HG02884 (cell line): ENCODE data around the gene LIPA.
"Not testable (repeated sequence)": the region's sequence is repeated elsewhere in the genome, so short reads cannot be mapped to it uniquely, and the experiment has no call there.

Experiments used
- ATAC-seq: cut with Tn5 transposase; IDR thresholded peaks from one replicate; pipeline ENCODE4 v1.9.1; 2021; ENCODE audit warnings: mild to moderate bottlenecking, moderate library complexity; ENCODE audit not compliant: unreplicated experiment

Gene LIPA

DNA sequence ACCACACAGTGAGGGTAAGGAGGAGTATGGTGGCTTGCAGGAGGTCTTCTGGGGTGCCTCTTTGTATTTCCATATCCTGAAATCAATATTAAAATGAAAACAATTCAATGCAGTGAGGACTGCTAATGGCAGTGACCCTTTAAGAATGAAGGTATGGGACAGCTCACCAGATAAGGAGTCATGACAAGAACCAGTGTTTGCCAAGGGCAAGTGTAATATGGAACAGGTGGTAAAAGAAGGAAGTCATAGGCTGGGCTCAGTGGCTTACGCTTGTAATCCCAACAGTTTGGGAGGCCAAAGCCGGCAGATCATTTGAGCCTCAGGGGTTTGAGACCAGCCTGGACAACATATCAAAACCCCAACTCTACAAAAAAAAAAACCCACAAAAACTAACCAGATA, 20.0 kb upstream of the LIPA start:
- no peak for ATAC-seq

DNA sequence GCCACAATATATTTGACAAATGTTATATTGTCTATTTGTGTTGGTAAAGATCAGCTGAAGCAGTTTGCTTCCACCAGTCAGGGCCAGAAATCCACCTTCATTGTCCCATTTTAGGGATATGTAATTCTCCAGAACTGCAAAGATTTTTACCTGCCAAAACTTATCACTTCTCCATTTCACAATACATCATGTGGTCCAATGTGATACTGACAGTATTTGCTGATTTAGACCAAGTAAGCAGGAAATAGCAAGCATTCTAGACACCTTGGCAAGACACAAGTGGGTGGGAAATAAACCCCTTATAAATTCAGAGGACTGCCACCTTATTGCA, 18.5 kb upstream of the LIPA start:
- no peak for ATAC-seq

DNA sequence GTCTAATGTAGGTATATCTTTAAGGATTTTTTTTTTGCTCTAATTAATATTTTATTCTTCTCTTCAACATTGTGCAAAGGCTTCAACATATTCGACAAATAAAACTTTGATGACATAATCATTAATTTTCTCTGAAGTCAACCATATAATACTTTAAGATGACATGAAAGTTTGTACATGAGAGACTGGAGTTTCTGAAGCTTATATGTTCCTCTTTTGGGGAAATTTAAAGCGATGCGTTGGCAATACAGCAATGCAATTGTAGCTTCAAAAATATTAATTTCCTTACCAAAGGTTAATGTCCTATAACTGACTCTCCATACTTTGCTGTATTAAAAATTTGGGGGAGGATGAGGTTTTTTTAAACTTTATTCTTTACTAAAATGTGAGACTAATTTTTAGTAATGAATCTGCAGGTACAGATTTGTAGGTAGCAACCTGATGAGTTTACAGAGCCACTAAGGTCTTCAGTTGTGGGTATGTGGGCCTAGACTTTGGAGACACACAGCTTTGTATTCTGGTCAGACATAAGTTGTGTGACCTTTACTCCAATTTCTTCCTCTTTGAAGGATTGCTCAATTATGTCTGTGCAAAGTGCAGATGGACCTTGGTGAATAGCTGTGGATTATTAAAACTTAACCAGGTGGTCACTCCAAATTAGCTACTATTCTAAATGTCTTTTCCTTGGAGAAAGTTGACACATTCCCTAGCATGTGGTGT, 18.0 kb upstream of the LIPA start:
- no peak for ATAC-seq

DNA sequence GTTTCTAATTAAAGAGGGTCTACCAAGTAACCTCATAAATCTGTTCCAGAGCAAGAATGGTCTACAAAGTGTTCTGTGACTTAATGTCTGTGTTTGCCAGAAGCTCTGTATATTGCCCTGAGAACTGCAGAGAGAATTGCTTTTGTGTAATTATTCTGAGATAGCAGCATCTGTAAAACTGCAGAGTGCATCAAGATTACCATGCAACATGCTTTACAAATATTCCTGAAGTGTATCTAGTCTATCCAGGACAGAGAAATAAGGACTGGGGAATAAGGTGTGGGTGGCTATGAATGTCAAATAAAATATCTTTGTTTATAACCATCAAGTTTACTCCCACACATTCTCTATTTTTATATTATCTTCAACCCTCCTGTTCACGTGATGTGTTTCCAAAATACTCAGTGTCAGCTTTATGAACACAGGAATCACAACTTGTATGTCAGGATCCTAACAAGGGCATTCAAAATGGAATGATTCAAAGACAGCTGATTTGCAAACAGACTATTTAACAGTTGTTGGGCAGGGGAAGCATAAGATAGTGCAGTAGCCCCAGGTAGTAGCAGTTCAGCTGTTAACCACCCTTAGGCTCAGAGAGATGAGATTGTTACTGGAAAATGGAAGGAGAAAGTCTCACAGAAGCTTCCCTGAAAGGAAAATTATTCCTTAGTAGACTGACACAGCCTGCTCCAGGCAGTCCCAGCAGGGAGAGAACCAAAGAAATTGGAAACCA, 15.3 kb upstream of the LIPA start:
- no peak for ATAC-seq

DNA sequence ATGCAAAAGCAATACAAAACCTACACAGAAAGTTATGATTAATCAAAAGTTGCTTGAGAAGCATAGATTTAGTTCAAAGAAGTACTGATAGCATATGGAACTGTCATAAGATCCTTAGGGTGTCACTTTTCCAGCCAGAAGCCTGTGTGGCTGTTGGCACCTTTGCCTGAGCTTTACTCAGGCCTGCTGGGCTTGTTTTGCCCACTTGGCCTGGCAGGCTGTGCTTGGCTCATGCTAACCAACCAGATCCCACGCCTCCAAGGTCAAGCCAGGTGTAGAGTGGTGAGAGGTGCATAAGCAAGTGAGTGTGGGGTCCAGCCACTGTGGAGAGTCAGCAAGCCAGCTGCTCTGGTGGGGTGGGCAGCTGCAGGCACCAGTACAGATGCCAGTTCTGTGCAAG, 12.0 kb upstream of the LIPA start:
- no peak for ATAC-seq

DNA sequence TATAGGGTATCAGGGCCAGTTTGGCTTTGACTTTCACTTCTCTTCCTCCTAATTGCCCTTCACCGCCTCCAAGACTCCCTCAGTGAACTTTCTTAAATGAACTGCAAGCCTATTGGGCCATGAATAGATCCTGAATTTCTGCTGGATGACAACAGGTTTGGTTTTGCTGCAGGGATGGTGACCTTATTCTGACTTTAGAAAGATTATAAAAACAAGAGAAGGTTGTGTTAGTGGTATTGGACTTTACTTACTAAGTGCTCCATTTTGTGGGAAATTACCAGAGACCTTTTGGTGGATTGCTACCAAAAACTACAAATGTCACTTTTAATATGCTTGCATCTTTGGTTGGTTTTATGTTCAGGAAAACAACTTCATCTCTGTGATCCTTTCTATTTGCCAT, 11.5 kb upstream of the LIPA start:
- ATAC-seq: no peak

DNA sequence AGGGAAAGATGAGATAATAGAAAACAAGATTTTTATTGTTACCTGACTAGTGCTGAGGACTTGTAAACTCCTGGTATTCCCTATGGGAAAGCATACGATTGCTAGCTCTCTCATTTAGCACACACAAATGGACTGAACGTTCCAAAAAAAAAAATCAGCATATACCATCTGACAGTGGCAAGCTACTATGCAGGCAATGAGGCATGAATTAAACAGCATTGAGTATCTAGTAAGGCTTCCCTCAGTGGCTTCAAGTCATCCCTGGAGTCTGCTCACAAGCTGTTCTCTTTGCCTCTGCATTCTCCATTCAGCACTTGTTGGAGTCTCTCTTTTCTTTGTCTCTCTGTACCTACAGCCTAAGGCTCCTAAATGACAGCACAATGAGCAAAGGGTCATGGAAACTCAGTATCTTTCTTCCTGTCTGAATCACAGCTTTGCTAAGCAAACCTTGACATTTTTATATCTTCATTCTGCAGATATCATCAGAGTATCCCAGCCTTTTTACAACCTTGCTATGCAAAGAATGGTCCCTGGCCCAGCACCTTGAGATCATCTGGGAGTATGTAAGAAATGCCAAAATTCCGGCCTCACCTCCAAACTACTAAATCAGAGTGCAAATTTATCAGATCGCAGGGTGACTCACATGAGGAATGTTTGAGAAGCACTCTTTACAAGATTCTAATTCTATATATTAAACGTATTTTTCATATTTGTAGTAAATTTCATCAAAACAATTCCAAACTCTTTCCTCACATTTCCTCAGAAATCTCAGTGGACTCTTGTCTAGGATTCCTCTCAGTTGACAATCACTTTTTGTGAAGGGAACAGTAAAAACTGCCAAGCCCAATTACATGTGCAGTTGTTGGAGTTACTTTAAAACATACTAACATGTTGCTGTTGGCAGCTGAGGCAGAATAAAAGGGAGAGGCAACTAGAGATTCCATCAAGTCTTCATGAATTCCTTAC, 10.8 kb upstream of the LIPA start:
- ATAC-seq: no peak

DNA sequence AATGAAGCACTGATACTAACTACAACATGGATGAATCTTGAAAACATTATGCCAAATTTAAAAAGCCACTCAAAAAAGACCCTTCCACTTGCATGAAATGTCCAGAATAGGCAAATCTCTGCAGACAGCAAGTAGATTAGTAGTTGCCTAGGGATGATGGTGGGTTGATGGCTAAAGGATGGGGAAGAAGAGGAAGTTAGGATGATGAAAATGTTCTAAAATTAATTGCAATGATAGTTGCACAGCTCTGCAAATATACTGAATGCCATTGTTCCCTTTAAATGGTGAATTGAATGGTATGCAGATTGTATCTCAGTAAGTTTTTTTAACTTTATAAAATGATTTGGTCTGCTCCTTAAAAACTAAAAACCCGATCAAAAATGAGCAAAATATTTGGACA, 7.3 kb upstream of the LIPA start:
- ATAC-seq: no peak

DNA sequence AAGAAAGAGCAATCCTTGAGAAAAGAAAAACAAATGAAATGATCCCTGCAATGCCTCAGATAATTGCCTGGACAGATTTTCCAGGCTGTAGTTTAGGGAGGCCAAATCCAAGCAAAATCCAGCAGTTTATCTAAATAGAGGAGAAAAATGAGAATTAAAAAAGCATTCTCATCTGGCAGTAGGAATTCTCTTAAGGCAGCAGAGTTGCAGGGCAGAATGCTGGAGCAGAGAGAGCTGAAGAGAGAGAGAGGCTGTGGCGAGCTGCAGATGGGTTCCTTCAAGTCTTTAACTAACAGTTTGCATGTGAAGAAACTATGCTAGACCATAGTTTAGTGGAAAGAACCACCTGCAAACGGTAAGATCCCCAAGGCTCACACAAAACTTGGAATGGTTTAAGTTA, 6.0 kb upstream of the LIPA start:
- no peak for ATAC-seq

DNA sequence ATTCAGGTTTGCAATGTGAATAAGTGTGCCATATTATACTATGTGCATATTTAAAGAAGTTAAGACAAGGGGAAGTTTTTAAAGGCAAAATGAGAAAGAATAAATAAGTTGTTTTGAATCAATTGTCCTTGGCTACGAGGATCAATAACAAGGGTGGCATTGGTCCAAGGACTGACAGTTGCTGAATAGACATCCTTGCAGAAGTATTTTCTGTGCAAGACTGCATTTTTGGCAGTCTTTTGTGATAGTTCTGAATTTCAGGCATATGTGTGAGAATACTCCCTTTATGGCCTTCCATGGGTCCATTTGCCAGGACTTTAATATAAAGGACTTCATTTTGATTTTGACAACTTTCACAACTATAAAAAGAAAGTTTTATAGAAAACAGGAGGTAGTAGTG, 5.4 kb upstream of the LIPA start:
- ATAC-seq: no peak

DNA sequence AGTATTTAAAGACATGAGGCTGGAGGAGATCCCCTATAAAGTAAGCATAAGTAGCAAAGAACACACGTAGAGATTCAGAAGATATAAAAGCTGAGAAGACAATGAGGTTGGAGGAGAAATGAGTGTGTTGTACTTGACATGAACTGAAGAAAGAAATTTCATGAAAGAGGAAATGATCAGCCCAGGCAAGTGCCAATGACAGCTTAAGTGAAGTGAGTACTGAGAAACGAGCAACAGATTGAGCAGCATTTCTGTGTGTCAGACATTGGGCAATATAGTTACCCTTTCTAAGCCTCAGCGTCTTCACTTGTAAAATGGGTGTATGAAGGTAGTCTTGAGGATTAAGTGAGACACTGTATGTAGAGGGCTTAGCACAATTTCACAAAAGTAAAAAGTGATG, 4.8 kb upstream of the LIPA start:
- ATAC-seq: no peak

DNA sequence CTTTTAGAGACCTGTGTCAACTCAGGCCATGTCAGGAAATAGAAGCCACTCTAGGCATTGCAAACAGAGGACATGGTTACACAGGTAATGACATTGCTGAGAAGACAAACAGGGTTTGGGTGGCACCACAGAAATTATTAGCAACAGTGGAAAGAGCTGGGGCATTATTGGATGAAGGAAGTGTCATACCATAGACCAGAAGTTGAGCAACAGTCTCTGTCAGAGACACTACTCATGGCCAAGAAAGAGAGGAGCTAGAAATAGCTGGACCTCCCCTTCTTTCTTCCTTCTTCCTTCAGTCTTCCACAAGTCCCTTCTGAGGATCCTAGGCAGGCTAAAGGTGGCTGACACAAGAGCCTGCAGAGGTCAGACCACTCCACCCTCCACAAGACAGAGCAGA, 4.2 kb upstream of the LIPA start:
- ATAC-seq: no peak

DNA sequence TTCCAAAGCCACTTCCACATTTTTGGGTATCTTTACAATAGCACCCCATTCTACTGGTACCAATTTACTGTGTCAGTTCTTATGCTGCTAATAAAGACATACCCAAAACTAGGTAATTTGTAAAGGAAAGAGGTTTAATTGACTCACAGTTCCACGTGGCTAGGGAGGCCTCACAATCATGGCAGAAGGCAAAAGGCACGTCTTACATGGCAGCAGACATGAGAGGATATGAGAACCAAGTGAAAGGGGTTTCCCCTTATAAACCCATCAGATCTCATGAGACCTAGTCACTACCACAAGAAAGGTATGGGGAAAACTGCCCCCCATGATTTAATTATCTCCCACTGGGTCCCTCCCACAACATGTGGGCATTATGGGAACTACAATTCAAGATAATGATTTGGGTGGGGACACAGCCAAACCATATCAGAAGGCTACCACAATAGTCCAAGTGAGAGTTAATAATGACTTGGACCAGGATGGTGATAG, 3.6 kb upstream of the LIPA start:
- ATAC-seq: not testable (repeated sequence)

DNA sequence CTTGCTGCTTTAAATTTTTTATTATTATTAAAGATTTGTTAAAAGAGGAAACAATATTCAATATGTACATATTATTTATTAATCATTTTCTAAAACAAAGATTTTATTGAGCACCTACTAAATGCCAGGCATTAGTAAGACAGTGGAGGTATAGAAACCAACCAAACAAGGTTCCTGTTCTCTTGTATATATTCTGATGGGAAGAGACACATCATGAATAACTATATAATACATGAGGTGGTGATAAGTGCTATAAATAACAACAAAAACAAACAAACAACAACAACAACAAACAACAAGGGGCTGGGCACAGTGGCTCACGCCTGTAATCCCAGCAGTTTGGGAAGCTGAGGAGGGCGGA, 630 bp upstream of the LIPA start:
- ATAC-seq: no peak

DNA sequence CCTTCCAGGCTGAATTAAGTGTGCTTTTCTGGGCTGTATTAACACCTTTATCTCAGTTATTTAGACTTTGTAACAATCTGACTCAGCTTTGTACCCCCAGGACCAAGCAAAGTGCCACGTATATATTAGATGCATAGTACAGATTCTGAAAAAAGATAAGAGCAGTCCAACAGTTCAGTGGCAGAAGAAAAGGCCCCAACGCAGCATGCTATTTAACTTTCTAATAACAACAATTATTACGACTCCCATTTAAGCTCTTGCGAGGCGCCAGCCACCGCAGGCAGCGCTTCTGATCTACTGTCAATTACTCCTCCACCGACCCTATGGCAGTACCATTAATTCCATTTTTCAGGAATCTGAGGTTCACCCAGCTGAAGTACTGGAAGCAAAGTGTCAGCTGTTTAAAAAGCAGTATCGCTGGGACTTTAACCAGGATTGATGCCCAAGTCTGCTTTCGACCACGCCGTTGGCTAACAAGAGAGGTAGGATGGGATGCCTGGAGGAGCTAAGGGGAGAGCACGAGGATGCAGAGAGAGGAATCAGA, 638 bp downstream of the LIPA start:
- ATAC-seq: no peak

DNA sequence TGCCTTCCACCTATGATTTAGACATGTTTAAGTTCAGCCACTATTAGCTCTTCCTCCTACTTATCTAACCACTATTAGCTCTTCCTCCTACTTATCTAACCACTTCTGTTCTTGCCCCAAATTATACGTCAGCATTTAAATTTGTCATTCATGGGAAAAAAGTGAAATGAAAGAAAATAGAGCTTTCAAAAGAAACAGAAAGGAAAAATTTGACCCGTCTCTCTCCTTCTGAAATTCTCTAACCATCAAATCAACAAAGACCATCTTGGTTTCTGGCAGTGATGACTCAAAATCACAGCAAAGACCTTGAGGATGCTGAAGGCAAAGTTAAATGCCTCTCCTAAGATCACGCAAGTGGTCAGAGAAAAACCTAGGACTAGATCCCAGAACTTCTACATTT, 2.6 kb downstream of the LIPA start:
- ATAC-seq: no peak

DNA sequence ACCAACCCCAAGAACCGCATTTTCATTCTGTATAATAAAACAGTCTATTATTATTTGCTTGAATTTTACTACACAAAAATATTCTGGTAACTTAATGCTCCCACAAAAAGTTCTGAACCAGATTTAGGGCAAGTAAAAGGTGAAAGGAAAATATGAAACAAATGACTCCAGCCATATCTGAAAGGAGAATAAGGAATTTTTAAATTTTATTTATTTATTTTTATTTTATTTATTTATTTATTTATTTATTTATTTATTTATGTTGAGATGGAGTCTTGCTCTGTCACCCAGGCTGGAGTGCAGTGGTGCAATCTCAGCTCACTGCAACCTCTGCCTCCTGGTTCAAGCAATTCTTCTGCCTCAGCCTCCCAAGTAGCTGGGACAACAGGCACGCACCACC, 4.0 kb downstream of the LIPA start:
- ATAC-seq: not testable (repeated sequence)

DNA sequence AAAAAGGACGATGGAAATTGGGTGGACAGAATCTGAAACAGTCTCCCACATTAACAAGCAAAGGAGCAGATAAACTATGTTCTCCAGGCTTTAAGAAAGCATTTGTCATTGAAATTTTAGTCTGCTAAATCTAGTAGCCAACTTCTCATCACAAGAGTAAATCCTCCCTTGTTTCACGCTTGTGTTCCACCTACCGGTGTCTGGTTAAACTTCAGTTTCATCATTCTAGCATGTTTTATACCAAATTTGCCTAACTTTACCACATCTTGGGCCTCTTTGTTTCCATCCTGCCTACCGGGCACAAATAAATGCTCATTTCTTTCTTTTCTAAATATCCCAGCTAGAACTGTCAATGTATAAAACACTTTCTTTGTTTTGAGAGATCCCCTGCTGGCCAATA, 5.8 kb downstream of the LIPA start:
- no peak for ATAC-seq

DNA sequence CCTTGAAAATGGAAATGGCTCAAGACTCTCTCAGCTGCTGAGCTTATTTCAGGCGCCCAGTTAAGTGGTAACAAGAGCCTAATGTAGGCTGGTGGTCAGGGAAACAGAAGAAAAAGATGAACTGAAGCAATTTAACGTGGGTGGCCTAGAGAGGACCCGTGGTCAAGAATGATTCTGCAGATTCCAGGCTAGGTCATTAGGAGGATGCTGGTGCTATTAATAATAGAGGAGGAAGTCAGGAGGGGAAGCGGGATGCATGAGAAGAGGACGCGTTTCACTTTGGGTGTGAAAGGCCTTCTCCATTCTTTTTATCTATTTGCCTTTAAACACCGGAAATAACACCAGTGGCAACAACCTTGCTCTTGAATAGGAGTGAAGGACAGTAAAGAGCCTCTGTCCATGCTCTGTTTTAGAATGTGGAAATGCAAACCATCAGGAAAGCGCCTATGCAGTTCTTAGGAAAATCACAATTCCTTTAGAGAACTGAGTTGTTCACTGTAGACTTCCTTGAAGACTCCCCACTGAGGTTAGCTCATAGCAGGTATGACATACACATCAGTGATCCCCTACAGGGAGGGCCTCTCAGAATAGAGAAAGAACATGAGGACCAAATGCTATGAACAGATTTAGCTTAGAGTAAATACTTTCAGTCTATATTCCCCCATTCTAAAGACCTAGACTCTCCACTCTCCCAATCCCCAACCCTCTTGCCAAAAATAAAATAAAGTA, 8.6 kb downstream of the LIPA start:
- ATAC-seq: no peak

DNA sequence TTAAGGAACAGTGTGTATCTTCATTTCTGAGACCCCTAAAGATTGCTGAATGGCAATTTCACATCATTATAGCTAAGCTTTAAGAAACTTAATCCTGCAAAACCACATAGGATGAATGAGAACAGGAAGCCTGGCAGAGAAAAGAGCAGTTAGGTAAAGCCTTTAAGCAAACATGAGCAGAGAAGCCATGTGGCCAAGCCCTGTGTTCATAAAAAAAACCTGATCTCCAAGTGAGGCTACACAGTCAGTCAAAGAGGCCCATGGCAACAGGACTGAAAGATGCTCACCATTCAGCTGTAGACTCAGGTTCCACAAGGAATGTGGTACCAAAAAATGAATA, 9.3 kb downstream of the LIPA start:
- ATAC-seq: no peak
